NCI-H1694 treated with DMSO at 0.1 percent for 48 hours (cell line): ENCODE results near the gene HSPB8.
A peak's percentile ranks its signal among the peaks of the same experiment; 100 is the strongest.

ENCODE experiments used
- DNase-seq: peaks from one replicate; lab custom pipeline; 2025; lab: John Stamatoyannopoulos, UW

The HSPB8 gene

DNA sequence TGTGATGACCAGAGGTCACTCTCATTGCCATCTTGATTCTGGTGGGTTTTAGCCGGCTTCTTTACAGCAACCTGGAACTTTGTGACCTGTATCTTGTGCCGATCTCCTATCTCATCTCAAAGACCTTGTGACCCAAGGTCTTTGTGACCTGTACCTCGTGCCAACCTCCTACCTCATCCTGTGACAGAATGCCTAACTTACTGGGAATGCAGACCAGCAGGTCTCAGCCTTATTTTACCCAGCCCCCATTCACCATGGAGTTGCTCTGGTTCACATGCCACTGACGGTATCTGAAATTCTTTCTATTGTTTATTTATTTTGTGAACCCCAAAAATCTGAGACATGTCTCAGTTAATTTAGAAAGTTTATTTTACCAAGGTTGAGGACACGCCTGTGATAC, 7.4 kb upstream of the HSPB8 start:
- DNase-seq: no peak

DNA sequence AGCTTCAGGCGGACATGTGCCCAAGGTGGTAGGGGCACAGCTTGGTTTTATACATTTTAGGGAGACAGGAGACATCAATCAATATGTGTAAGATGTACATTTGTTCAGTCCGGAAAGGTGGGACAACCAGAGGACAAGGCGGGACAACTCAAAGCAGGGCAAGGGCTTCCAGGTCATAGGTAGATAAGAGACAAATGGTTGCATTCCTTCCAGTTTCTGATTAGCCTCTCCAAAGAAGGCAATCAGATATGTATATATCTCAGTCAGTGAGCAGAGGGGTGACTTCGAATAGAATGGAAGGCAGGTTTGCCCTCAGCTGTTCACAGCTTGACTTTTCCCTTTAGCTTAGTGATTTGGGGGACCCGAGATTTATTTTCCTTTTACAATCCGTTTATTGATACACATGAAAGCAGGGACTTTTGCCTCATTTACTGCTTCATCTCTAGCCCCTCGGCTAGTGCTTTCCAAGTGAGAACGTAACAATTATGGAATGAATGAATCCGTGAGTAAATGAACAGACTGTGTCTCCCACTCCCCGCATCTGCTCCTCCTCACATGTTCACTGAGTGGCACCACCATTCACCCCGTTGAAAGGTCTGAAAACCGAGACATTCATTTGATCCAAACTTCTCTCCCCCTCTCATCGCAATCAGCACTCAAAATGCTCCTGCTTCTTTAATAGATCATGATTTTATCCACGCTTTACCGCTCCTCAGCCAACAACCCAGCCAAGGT, 6.9 kb upstream of the HSPB8 start:
- DNase-seq: no peak

DNA sequence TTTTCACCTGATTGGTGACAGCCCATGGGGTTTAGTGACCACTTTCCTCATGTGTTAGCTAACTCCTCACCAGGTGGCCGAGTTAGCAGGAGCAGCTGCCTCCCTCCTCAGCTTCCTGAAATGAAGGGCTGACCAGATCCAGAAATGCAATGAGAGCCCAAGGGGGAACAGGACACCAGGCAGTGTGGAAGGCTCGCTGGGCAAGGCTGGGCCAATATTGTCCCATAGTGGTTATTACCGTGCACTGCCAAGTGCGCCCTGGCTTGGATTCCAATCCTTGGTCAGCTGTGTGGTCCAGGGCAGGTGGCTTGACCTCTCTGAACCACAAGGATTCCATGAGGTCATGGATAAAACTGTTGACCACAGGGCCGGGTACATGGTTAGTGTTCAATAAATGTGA, 3.6 kb upstream of the HSPB8 start:
- DNase-seq: no peak

DNA sequence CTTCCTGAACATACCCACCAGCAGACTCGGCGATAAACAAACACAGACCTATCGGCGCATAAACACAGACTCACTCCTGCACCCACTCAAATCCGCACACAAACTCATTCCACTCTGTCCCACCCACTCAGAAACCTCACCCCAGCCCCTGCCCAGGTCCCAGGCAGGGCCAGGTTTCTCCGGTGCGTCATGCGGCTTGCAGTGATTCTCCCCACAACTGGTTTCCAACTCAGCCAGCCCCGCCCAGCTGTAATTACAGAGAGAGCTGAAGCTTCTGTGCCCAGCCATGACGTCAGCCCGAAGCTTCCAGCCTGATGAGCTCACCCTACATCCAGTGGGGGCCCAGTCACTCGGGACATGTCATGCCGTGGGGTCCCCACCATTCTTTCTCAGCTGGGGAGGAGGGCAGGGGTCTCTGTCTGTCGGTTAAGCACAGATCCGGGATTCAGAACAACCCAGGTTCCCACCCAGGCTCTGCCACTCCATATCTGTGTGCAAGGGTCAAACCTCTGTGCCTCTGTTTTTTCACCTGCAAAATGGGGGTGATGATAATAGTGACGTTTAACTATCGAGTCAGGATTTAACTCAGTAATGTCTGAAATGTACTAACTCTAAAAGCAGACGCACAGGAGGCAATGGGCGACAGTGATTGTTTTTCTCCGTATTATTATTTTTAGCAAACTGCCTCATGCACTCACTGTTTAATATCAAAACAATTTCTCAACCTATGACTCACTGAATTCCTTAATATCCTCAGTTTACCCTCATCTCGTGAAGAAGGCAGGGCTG, 2.3 kb upstream of the HSPB8 start:
- no peak for DNase-seq

DNA sequence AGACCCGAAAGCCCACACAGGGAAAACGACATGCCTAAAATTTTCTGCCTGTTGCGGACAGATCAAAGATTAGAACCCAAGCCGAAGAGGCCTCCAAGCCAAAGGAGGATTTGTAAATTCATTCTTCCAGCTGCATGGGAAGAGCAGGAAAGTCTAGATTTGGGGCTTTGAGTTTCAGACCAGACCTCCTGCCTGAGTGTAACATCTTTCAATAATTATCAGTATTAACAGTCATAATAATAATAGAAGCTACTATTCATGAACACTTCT, 1.7 kb upstream of the HSPB8 start:
- no peak for DNase-seq

DNA sequence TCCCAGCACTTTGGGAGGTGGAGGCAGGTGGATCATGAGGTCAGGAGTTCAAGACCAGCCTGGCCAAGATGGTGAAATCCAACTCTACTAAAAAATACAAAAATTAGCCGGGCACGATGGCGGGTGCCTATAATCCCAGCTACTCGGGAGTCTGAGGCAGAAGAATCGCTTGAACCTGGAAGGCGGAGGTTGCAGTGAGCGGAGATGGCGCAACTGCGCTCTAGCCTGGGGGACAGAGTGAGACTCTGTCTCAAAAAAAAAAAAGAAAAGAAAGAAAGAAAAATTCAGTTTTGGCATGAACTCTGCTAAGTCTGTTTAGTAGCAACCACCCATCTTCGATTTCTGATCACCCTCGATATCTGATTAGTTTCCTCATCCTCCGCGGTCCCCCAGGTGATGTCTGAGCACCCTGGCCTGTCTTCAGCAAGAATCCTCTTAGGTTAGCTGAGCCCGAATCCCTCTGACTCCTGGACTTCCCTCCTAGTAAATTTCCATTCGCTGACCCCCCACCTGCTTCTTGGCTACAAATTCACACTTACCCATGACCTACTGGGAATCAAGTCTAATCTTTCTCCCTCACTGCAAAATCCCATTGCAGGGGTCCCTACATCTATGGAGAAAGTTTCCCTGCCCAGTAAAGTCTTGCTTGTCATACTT, 879 bp upstream of the HSPB8 start:
- DNase-seq: no peak

DNA sequence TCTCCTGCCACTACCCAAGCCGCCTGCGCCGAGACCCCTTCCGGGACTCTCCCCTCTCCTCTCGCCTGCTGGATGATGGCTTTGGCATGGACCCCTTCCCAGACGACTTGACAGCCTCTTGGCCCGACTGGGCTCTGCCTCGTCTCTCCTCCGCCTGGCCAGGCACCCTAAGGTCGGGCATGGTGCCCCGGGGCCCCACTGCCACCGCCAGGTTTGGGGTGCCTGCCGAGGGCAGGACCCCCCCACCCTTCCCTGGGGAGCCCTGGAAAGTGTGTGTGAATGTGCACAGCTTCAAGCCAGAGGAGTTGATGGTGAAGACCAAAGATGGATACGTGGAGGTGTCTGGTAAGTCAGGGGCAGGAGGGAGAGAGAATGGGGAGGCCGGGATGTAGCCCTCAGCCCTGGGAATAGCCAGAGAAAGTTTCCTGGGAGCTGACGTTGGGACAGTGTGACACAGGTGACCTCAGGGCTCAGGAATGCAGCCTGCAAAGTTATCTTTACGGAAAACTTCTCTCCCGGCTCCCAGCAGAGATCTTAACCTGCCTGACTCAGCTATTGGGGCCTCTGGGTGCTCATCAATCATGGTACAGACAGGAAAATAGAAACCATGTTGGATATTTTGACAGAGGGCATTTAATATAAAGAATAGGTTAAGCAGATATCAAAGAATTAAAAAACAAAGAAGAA, 747 bp downstream of the HSPB8 start:
- no peak for DNase-seq

DNA sequence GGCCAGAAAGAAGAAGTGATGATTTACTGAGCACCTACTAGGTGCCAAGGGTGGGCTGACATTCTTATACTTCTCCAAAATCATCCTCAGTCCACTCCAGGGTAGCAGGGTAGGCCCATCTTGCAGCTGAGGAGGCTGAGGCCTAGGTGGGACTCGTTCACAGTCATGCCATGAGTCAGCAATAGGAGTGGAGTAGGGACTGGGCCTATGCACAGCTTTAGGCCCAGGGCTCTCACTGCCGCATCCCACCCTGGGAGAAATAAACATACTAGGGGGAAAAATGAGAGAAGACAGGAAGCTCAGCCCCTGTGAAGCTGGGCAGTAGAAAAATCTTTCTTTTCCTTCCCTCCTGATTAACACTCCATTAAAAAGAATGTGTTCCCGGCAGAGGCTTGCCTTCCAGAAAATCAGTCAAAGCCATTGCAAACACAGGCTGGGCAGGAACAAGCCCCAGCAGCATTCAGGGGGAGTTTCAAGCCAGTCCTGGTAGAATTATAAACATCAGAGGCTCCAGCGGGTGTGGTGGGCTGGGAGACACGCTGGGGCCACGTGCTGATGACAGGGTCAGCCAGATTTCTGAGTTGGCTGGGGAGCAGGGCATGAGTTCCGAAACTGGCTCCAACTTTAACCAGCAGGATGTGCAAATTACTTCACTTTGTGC, 1.8 kb downstream of the HSPB8 start:
- no peak for DNase-seq

DNA sequence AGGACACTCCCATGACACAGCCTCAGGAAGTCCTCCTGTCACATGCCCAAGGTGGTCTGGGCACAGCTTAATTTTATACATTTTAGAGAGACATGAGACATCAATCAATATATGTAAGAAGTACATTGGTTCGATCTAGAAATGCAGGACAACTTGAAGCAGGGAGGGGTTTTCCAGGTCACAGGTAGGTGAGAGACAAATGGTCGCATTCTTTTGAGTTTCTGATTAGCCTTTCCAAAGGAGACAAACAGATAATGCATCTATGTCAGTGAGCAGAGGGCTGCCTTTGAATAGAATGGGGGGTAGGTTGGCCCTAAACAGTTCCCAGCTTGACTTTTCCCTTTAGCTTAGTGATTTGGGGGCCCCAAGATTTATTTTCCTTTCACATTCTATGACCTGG, 2.5 kb downstream of the HSPB8 start:
- DNase-seq: no peak

DNA sequence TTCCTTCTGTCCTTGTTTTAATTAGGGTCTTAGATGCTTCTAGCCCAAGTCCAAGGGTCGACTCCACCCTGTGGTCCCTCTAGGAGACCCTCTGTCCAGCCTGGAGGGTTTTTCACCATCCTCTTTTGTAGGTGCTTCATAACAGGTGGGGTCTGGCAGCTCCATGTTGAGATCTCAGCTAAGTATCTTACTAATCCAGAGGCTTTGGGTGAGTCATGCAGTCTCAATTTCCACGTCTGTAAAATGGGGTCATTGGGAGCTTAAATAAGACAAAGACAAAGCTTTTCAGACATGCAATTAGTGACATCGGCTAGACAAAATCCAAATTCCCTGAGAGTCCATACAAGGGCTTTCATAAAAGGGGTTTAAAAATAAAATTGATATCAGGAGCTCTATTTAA, 3.2 kb downstream of the HSPB8 start:
- no peak for DNase-seq

DNA sequence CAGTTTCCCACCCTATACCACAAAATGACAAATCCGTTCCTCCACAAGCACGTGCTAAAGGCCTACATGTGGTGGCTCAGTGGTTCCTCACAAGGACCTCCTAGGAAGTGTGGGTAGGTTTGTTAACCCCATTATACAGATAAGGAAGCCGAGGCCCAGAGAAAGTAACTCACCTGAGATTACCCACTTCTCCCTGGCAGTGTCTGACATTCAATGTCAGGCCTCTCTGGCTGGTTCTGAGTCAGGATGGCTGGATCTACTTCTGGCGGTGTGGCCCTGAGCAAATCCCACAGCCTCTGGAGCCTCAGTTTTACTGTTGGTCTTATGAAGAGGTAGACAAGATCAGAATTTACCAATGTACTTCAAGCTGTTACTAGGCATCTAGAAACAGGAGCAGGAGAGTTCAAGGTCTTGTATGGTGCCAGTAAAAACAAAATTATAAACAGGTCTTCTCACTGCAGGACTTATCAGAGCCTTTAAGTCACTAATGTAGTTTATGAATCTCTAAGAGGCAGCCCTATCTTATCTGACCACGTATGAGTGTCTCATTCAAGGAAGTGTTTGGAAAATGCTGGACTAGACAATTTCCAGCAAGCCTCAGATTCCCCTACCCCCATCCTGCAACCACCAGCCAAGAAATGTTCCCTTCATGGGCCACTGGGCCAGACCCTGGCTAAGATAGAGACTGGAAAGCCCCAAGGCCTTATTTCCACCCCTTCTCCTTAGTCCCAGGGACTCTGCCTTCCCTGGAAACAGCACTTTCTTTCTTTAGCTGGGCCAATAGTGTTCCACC, 4.2 kb downstream of the HSPB8 start:
- DNase-seq: no peak

DNA sequence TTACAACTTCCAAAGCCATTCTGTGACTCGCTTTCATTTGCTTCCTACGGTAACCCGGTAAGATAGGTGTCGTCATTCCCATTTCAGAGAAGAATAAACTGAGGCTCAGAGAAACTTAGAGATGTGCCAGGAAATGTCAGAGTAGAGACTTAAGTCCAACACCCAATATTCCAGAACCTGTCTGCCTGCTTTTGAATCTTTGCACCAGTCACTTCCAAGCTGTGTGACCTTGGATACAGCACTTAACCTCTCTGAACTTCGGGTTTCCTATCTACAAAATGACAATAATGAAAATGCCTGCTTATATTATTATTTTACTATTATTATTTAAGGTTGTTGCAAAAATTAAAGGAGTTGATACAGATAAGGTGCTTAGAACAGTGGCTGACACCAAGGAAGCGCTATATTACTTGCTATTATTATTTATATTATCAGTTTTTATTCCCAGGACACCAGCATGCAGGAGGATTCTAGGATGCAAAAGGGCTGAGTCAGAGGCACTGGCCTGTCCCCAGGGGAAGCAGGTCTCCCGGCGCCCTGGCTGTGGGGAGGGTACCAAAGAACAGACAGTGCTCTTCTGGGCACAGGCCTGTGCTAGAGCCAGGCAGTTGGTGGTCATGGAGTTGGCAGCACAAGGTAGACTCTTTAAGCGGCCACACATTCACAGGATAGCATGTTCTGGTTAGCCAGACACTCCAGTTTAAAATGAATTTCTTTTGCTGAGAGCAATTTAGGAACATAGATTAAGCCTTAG, 5.4 kb downstream of the HSPB8 start:
- no peak for DNase-seq

DNA sequence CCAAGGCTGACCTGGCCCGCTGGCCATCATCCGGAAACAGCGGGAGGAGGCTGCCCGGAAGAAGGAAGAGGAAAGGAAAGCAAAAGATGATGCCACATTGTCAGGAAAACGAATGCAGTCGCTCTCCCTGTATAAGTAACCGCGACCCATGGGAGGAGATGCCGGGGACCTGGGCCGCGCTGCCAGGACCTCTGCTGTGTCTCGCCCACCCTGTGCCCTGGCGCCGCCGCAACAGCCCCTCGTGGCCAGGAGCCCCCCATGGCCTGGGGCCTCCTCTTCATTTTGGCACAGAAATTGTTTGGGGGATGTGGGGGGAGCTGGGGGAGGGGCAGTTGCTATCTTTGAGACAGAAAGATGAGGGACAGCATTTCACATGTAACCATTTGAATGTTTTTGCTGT, 16.5 kb downstream of the HSPB8 start:
- no peak for DNase-seq

DNA sequence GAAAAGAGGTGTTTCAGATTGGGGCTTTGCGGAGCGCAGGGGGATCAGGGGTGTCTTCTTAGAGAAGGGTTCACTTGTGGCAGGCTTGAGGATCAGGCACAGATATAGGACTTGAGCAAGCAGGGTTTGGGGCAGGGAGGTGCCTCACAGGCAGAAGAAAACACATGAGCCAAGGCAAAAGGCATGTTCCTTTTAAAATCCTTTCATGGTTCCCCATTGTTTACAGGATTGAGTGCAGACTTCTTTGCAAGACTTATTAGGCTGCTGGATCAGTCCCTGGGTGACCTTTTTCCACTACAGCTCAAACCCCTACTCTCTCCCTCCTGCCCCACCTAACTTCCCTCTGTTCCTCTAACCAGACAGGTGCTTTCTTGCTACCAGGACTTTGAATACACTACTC, 19.7 kb downstream of the HSPB8 start:
- no peak for DNase-seq

DNA sequence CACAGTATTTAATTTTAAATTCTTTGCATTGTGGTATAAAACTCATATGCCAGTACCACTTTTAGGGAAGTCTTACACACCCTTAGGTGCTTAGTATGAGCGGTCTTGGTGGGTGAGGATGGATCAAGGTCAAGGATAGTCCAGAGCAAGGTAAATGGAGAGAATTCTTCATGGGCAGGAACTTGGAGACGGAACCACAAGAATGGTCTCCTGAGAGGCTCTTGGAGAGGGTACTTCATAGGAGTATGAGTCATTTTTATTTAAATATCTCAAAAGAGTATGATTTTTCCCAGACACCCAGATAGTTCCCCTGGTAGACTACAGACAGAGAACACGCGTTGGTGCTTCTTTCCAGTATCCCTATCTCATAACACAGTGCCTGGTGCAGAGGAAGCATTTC, 21.9 kb downstream of the HSPB8 start:
- DNase-seq: no peak

DNA sequence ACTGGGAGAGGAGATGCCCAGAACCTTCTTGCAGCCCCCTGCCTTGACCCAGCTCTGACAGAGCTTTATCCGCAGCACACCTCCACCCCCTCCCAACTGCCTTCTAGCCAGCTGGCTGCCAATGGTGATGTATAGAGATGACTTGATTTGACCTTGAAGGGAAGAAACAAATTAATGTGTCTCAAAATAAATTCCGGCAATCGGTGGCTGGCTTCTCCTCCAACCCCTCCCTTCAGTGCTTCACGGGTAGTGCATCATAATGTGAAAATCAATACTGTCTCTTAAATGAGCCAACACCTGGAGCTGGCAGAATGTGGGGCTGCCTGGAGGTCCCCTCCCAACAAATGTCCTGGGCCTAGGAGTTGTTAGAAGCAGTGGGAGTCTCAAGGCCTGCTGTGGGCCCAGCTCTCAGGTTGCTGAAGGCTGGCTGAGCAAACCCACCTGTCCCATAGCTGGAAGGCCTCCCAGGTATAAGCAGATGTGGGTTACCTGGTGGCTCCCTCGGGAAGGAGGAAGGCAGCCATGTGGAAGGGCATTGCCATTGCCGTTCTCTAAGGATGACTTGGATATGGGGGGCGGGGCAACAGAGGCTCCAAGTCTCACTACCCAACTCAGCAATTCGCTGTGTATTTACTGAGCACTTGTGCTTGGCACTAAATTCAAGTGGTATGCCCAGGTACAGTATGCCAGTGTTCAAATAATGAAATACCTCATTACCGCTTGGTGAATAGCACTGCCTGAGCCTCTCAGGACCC, 23.2 kb downstream of the HSPB8 start:
- no peak for DNase-seq

DNA sequence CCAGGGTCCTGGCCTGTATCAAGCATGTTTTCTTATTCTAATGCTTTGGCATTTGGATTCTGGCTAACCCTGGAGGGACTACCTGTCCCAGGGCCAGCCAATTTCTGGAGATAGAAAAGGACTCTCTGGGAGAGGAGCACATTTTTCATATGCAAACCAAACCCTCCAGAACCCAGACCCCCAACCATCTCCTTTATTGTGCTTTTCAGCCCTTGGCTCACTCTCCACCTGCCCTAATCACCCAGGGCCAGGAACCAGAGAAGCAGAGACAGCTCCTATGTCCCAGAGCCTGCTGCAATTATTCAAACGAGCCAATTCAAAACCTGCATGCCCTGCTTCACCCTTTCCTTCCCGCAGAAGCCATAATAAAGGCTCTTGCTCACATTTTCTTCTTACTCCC, 23.8 kb downstream of the HSPB8 start:
- no peak for DNase-seq

DNA sequence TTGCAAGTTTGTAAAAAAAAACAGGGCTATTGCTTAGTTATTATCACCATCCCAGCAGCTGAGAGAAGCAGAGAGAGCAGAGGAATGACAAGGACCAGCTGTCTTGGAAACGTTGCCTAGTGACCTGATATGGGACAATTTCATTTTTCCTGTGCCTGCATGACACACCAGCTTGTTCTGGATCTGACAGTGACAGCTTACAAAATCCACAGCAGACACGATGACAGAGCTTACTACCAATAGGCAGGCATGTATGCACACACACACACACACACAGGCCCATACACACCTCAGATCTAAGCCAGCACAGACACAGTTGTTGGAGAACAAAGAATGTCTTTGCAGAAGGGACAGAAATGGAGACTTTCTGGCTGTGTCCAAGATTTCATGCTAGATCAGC, 25.4 kb downstream of the HSPB8 start:
- peak; percentile 52 for DNase-seq

DNA sequence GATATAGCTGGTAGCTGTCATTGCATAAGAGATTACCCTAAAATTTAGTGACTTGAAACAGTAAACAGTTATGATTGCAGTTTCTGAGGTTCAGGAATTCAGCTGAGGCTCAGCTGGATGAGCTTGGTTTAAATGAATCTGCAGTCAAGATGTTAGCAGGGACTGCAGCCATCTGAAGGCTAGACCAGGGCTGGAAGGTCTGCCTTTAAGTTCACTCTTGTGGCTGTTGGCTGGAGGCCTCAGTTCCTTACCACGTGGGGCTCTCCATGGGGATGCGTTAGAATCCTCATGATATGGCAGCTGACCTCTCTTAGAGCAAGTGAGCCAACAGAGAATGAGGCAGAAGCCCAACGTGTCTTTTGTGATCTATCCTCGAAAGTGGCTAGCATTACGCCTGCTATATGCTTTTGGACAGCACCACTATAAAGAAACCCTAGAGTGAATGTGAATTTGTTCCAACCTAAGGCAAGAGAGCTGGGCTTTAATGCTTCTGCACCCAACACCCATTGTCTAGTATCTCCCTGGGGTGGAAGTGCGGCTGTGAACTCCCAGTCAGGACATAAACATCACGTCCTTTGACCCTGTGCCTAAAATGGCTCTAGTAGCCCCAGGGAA, 26.0 kb downstream of the HSPB8 start:
- no peak for DNase-seq
